Glutamatergic neuron (in vitro differentiated cells): ENCODE data around the gene TIA1. TPM values are rescaled to one million over a fixed set of nuclear protein-coding genes. Genes with fewer than 3 reads are reported as not detected.
A peak's percentile ranks its signal among the peaks of the same experiment; 100 is the strongest.
"Not testable (repeated sequence)": the region's sequence is repeated elsewhere in the genome, so short reads cannot be mapped to it uniquely, and the experiment has no call there.

Experiments
- DNase-seq: peaks from one replicate; pipeline ENCODE4 v3.0.0; 2022
- H3K27ac Mint-ChIP-seq: one replicate; pipeline ENCODE4 v1.8.0; 2020; ENCODE audit warnings: mild to moderate bottlenecking, mixed read lengths, inconsistent platforms; ENCODE audit not compliant: unreplicated experiment
- H3K27me3 Mint-ChIP-seq: one replicate; pipeline ENCODE4 v1.8.0; 2020; ENCODE audit warnings: mild to moderate bottlenecking, moderate library complexity, mixed read lengths, inconsistent platforms; ENCODE audit not compliant: unreplicated experiment
- H3K36me3 Mint-ChIP-seq: one replicate; pipeline ENCODE4 v1.8.0; 2020; ENCODE audit warnings: mild to moderate bottlenecking, mixed read lengths, inconsistent platforms; ENCODE audit not compliant: unreplicated experiment
- H3K4me1 Mint-ChIP-seq: one replicate; pipeline ENCODE4 v1.8.0; 2020; ENCODE audit warnings: mild to moderate bottlenecking, low read depth, mixed read lengths, inconsistent platforms; ENCODE audit not compliant: unreplicated experiment
- H3K4me3 Mint-ChIP-seq: one replicate; pipeline ENCODE4 v1.8.0; 2020; ENCODE audit warnings: mild to moderate bottlenecking, mixed read lengths, inconsistent platforms; ENCODE audit not compliant: unreplicated experiment
- H3K9me3 Mint-ChIP-seq: one replicate; pipeline ENCODE4 v1.8.0; 2020; ENCODE audit warnings: mild to moderate bottlenecking, moderate library complexity, mixed read lengths, inconsistent platforms; ENCODE audit not compliant: unreplicated experiment
- CTCF ChIP-seq: fragments of 200-600 bp; sonication (generic); IDR thresholded peaks from one replicate; pipeline ENCODE4 v1.5.0; 2021; ENCODE audit not compliant: partially characterized antibody, unreplicated experiment
- long read RNA-seq: library from polyadenylated mRNA; unstranded; transcript quantifications from one replicate; pipeline ENCODE4 v2.0.0, GENCODE V29; 2020; ENCODE audit not compliant: unreplicated experiment
- total RNA-seq: library from RNA; stranded (reverse); fragmentation: NEBNext Ultra II Directional; extraction: Animal tissue kit (Norgen Biotek cat#: 25700); gene quantifications from one replicate; pipeline ENCODE4 v1.2.1, GENCODE V29; 2021; ENCODE audit not compliant: unreplicated experiment

TIA1 gene
- 403 TPM for total RNA-seq
- long read RNA-seq, full-length matches to known transcripts: 15 of 30 reads
- long read RNA-seq, partial matches to known transcripts: 3 of 30 reads
- long read RNA-seq, other reads (novel, unspliced or antisense): 12 of 30 reads

GRCh38 chr2:70248181-70248847 is at the start of gene TIA1:
Gene TIA1 (minus strand): TSS chr2:70248628. CDS start chr2:70248430, 198 bp downstream.
- DNase-seq: peak; percentile 98
- TF ChIP-seq CTCF: no peak
- Mint-ChIP-seq H3K4me3 (peak within 1 kb of the TSS; percentile 89), H3K36me3 (peaks cover 4% of the 10 kb centered on the region), H3K4me1 (peaks cover 10% of the 10 kb centered on the region), H3K27me3 (peaks cover 16% of the 10 kb centered on the region), H3K9me3 (peaks cover 21% of the 10 kb centered on the region), H3K27ac (peak within 1 kb of the TSS; percentile 100)

- H3K36me3 Mint-ChIP-seq, H3K9me3 Mint-ChIP-seq, H3K27ac Mint-ChIP-seq, H3K27me3 Mint-ChIP-seq, H3K4me3 Mint-ChIP-seq, DNase-seq, H3K4me1 Mint-ChIP-seq: not testable (repeated sequence)
Measured at GRCh38 chr2:70297828-70298227, 49.4 kb upstream of the TIA1 start.

GRCh38 chr2:70283500-70284191 is 35.2 kb upstream of the TIA1 start:
- TF ChIP-seq CTCF: no peak
- Mint-ChIP-seq H3K9me3 (no peaks in the 10 kb centered on the region), H3K27ac (no peak overlapping the region), H3K4me3 (no peak overlapping the region), H3K27me3 (no peaks in the 10 kb centered on the region), H3K4me1 (no peaks in the 10 kb centered on the region), H3K36me3 (no peaks in the 10 kb centered on the region)
- DNase-seq: no peak

- no peak for TF ChIP-seq CTCF
- Mint-ChIP-seq H3K27me3 (no peaks in the 10 kb centered on the region), H3K4me1 (no peaks in the 10 kb centered on the region), H3K27ac (no peak overlapping the region), H3K36me3 (no peaks in the 10 kb centered on the region), H3K9me3 (no peaks in the 10 kb centered on the region), H3K4me3 (no peak overlapping the region)
- no peak for DNase-seq
Measured at GRCh38 chr2:70282439-70282838, 34.0 kb upstream of the TIA1 start.

GRCh38 chr2:70280242-70280798 is 31.9 kb upstream of the TIA1 start:
- Mint-ChIP-seq H3K4me1 (no peaks in the 10 kb centered on the region), H3K27ac (no peak overlapping the region), H3K4me3 (no peak overlapping the region), H3K9me3 (no peaks in the 10 kb centered on the region), H3K36me3 (no peaks in the 10 kb centered on the region), H3K27me3 (no peaks in the 10 kb centered on the region)
- TF ChIP-seq CTCF: no peak
- DNase-seq: no peak
